ENCODE measurements around the gene HPSE2.

Gene HPSE2

DNA sequence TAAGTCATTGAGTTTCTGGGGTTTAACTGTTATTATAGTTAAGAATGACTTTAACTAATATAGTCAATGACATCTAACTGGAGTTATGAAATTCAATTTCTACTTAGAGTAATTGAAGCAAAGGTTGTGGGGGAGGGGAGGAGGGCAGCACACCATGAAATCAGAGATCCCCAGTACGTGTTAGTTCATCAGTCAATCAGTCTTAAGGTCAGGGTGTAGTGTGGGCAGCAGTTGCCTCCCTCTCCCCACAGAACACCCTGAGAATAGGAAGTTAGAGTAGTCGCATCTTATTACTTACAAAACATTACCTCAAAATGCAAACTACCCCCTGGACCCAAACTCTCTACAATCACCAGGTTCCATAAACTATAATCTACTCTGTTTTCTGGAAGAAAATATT lies 781.9 kb downstream of the HPSE2 start:
- no peak for DNase-seq

DNA sequence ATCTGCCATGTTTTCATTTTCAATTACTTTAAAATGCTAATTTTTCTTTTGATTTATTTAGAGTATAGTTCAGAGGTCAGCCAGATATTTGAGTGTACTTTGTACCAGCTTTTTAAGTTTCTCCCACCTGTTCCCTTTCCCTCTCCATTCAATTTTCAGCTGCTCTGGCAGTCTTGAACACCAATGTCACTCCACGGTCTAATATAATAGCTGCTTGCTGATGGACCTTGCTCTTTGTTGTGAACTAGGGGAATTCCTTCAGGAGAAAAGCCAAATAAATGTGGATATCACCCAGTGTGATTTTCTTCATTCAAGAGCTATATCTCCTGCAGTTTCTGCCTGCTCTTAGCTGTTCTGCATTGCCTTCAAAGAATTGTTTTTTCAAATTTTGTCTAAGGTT lies 785.0 kb downstream of the HPSE2 start:
- no peak for DNase-seq

DNA sequence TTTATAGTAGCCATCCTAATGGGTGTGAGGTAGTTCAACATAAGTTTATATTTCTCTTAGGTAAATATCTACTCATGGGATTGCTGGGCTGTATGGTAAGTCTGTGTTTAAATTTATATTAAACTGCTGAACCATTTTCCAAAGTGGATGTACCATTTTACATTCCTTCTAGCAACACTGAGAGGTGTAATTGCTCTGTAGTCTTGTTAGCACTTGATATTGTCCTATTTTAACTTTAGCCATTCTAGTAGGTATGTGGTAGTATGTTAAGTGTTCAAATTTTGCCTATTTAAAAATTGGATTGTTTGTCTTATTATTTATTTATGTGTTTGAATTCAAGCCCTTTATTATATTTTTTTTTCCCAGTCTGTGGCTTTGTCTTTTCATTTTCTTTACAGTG lies 786.4 kb downstream of the HPSE2 start:
- no peak for DNase-seq

DNA sequence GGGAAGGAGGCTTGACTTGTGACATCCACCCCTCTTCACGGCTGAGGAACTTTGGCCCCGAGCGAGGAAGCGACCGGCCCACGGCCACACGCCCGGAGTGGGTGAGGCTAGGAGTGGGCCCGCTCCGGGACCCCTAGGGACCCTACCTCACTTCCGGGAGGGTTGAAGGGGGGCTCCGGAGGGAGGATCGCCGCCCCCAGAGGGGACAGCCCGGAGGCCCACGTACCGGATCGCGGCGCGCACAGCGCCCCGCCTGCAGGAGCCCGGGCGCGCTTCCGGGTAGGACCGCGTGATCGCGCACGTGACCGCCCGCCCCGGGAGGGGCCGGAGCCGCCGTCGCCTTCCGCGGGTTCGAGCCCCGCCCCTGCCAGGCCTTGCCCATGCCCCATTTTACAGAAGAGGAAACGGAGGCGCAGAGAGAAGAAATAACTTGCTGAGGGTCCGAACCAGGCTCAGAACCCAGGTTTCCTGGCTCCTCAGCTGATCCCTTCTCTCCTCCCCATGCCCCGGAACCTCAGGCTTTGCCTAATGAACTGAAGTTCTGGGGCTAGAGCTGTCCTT lies 788.9 kb downstream of the HPSE2 start, which contains the start of gene HPS1:
HPS1 (minus strand) TSS at position 275 of the 561 bp plus-strand sequence. CDS start 3,695 bp downstream, outside the sequence.
- DNase-seq, result peak; percentile 77

DNA sequence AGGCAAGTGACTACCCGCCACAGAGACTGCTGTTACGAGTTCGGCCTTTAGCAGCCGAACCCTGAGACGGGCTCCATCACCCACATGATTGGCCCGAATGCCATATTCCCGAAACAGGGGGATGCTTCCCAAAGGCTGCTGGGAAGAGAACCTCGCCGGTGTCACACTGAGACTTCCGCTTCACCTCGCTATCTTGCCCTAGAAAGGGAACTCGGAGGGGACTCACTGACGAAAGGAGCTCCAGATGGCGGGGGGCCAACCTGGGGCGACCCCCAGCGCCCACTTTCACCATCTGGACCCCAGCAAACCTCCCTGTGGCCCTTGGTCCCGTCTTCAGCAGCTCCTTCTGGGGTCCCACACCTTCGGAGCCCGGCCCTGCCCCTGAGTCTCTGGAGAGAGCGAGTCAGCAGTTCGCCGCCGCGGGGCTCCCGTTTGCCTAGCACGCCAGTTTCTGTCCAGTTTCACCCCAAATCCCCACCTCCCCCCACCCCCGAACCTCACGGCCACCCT lies 789.4 kb downstream of the HPSE2 start:
- DNase-seq, result no peak

DNA sequence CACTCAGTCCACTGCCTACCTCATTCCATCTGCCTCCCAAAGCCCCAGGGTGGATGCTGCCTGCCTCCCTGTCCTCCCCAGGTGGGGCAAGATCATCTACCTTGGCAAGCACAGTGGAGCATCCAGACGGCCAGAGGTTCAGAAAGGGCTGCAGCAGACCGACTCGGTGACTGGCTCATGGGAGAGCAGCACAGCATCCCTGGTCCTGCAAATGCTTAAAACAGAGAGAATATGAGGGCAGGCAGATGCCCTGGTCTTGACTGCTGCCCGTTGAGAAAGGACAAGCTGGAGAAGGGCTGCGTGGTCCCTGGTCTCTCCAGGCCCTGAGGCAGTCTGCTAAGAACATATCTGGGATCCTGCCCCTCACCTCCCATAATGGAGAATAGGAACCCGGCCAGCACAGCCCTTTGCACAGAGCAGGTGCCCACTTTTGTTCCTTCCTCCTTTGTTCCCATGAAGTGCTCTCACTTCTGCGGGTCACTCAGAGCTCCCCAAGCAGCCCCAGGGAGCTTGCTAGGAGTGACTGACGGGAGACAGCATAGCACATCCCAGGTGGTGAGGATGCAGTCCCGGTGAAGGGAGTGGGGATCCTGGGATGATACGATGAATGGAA lies 790.3 kb downstream of the HPSE2 start:
- DNase-seq, result no peak

DNA sequence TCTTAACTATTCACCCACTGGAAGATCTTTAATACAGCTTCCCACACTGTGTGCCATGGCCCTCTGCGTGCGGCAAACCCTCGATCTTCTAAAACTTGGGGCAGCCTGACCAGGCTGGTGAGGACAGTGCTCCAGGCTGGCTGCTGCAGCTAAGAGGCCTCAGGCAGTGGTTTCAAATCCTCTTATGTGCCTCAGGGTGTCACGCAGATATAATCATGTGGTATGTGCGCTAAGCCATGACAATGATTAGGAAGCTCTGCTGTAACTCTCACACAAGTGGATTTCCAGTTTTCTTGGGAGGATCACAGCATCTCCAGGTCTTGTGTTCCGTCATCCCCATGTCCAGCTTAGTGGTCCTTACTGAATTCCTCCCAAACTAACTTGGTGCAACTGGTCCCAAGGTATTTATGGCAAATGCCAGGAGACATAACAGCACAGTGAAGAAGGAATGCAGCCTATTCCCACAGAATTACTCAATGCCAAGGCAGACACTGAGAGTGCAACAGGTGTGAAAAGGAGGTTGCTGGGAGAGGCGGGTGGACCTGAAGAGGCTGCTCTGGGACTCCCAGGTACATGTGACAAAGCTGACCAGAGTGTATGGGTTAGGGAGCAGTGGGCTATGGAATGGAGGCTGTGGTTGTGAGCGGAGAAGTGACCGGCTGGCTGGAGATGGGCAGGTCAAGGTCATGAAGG lies 791.2 kb downstream of the HPSE2 start:
- no peak for DNase-seq

DNA sequence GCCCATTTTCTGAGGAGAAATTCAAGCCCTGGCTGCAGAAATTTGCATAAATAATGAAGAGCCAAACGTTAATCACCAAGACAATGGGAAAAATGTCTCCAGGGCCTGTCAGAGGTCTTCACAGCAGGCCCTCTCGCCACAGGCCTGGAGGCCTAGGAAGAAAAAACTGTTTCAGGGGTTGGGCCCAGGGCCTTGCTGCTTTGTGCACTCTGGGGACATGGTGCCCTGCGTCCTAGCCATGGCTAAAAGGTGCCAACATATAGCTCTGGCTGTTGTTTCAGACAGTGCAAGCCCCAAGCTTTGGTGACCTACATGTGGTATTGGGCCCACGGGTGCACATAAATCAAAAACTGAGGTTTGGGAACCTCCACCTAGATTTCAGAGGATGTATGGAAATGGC lies 796.9 kb downstream of the HPSE2 start:
- no peak for DNase-seq

DNA sequence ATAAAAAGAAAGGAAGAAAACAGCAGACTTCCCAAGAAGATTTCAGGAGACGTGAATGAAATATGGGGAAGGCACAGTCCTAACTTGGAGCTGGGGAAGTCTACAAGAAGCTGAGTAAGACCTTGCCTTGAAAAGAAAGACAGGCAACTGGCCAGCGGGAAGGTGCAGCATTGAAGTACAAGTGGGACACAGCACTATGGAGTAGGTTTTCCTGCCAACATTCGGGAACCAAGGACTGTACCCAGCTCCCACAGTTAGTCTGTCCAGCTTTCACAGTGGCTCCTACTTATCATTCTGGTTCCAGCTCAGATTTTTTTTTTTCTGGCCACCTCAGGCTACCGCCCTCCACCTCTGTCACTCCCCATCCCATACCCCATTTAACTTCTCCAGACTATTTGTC lies 798.9 kb downstream of the HPSE2 start:
- DNase-seq, result no peak

DNA sequence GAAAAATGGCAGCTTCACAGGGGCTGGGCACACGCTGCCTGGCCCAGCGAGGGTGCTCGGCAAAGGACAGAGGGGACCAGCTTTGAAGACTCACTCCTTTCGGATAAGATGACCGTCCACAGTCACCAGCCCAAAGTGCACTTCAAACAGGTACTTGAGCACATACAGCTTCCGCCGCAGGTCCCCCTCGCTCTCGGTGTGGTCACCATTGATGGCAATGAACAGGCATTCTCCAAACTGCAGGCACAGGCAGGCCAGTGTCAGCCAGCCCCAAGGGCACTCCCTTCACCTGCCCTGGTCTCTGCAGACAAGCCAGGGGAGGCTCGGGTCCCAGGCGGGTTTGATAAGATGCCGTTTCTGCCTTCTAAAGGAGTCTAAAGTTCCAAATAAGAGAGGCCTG lies 800.5 kb downstream of the HPSE2 start:
- no peak for DNase-seq

DNA sequence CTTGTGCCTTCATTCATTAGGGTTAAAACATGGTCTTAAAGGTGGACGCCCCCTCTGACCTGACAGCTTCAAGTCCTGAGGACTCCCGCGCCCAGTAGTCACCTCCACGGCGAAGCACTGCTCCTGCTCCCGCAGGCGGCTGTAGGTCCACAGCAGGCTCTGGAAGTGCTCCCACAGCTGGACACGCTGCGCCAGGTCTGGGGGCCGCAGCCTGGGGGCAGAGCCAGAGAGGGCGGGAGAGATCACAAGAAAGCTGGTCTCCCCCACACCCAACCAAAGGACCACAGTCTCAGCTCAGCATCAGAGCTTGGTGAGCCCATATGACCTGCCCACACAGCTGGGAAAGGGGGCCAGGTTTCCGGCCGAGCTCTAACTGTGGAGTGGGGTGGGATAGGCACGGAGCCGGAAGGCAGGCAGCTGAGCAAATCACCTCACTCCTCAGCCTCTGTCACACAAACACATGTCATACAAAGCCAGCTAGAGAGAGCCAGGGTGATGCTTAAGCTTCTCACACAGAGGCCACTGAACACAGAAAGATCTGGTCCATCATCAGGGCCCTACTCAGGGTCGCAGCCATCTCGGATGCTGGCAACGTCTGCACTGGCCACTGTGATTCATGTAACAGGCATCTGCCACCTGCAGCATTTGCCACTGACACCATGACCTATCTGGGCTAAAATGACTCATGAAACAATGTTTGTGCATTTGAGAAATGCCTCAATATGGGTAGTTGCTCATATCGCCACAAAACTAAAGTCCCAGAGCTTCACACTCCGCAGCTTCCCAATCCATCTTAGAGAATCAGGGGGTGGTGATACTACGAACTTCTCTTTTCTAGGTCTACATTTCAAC lies 801.5 kb downstream of the HPSE2 start:
- DNase-seq, result no peak

DNA sequence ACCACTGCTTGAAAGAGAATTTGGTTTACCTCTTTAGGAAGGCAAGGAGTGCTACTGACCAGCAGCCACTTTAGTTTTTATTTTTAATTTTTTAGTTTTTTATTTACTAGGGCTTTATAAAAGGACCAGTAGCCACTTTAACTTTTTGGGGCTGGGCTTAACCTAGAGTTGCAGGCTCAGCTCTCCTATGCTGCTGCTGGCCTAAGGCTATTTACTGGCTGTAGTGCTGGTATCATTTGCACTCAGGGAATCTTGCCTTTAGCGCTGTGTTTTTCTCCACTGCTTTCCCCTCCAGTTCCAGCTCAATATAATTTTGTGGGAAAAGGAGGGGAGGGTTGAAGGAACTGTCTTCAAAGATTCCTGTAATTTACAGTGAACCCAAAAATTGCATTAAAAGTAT lies 802.3 kb downstream of the HPSE2 start:
- DNase-seq, result no peak

DNA sequence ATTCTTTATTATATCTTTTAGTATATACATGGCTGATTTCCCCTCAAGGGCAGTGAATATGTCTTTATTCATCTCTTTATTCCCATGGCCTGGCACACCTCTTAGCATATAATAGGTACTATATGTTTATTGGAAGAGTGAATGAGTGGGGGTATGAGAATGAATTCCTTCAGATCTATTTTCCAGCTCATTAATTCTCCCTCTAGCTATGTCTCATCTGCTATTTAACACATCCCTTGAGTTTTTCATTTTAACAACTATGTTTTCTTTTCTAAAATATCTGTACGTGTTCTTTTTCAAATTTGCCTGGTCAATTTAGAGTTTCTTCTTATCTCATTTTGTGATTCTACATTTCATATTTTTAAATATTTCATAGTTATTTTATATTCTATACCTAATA lies 803.3 kb downstream of the HPSE2 start:
- no peak for DNase-seq

DNA sequence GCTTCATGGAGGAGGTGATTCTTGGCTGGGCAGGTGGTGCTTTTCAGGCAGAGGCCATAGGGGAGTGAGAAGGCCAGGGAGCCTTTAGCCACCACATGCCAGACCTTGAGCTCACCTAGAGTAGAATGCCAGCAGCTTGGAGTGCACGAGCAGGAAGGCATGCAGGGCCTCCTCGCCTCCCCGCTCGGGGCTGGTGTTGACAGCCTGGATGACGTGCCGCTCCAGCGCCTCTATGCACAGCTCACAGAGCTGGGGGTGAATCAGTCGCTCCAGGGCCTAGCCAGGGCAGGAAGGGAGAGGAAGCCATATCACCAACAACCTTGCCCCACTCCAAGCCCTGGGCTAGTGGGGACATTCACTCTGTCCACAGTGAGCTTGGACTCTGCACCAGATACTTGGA lies 804.6 kb downstream of the HPSE2 start:
- DNase-seq, result no peak

DNA sequence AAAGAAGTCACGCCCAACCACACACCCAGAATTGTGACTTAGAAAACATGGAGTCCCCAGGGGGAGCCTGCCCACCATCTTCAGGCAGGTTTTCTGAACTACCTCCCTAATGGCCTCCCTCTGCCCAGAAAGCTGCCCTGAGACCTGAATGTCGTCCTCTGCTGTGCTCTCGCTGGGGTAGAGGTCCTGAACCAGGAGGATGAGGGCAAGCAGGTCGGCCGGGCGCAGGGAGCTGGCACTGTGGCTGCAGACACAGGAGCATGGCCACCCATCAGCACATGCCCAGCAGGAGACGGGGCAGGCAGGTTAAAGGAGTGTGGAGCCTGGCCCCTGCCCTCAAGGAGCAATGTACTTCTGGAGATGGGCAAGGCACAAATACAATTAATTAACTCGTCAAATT lies 805.2 kb downstream of the HPSE2 start:
- DNase-seq, result no peak

DNA sequence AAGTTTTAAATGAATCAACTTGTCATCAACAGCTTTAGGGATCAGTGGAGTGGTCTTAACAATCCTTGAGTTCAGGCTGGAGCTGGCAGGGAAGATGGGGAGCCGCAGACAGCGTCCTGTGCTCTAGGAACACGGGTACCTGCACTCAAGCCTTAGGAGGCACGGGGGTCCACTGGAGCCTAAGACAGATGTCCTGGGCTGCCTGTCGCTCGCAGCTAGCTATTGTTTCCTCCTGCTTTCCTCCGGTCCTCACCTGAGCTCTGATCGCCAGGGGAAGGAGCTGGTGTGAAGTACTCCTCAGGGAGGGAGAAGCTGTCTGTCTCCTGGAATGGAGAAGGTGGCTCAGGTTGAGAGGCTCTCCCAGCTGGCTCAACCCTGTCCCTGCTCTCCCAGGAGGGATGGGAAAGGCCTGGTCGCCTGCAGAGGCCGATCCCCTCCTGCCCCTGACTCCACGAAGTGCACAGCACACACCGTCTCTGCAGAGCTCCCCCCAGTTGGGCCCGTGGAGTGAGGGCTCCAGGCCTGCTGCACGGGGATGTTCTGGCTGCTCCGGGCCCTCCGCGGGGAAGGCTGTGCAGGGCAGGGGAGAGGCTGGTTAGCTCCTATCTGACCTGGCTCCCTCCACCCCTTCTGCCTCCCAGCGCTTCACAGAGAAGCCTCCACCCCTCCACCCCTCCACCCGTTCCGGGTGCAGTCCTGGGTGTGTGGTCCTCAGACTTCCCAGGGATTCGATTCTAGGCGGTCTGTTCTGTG lies 806.2 kb downstream of the HPSE2 start:
- no peak for DNase-seq

DNA sequence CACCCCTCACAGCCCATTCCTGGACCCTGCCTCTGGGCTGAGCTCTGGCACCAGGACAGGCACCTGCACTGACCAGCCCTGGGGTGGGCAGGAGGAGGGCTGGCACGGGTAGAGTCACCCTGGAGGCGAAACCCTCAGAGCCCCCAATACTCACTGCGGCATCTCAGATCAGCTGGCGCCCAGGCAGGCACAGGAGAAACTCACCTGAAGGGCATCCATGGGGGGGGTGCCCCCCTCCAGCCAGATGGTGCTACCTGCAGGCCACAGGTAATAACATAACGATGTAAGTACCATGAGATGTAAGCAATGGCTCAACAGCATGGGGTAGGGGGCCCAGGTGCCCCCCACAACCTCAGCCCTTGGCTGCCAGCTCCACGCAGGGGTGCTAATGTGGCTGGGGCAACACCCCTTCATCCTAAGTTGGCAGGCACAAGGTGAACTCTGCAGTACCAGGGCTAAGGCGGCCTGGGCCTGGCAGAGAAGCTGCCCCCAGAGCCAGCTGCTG lies 808.6 kb downstream of the HPSE2 start:
- DNase-seq, result no peak

DNA sequence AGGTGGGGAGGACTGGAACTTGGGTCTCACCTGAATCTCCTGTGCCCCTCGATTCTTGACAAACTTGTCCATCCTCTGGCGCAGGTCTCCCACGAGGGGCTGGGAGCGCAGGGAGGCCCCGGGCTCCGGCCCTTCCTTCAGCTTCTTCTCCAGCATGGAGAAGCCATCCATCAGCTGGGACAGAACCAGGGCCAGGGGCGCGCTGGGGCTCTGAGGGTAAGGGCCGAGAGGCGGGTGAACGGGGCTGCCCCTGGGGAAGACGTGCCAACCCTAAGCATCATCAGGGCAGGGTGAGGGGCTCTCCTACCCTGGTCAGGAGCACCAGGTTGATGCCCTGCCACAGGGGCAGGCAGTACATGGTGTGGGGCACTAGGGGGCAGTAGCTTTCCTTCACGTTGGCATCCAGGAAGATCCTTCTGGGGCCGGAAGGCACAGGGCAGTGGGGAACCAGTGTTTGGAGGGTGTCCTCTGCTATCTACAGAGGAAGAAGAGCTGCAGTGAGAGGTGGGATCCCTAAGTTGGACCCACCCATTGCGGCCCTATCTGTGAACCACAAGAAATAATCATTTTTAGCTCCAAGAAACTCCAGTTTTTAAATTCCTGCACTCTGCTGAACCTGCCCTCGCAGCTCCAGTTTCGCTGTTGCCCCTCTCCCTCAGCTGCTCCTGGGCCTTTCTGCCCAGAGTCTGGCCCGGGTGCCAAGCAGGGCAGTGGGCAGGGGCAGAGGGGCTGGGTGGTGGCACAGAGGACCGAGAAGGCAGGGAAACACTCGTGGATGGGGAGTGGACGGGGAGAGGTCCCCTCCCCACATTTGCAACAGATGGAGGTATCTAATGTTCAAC lies 809.9 kb downstream of the HPSE2 start:
- peak; percentile 61 for DNase-seq

DNA sequence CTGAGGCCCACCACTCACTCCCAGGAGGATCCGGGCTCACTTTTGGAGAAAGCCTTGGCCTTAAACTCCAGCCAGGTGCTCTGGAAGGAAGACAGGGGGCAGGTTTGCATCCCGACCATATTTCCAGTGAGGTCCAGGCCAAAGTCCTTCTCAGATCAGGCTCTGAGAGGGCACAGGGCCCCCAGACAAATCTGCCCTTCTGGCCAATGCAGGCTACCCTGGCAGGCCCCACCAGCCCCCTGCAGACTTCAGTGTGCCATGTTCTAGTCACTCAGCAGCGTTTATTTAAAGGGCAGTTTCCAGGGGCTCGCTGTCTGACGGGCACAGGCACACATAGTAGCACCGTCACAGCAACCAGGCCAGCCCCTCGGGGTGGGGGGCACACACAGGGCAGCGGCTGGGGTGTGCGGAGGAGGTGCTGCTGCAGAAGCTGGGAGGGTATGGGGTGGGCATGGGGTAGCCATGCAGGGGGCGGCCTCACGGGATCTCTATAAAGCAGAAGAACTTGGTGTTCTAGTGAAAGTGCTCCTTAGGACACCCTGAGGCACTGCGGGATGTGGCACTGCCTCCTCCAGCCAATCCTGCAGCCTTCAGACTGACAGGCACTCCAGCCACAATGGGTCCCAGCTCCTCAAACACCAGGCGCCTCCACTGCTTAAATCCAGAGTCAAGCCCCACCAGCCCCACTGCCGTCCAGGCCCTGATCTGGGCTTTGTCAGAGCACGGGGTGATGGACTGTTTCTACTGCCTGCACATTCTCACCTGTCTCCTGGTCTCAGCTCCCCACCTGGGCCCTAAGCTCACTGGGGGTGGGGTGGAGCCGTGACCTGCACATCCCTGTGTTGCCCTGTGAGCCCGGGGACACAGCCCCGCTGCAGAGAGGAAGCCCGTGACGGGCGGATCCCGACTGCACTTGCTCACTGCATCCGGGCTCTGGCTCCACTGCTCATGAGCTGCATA lies 811.1 kb downstream of the HPSE2 start:
- DNase-seq, result no peak

DNA sequence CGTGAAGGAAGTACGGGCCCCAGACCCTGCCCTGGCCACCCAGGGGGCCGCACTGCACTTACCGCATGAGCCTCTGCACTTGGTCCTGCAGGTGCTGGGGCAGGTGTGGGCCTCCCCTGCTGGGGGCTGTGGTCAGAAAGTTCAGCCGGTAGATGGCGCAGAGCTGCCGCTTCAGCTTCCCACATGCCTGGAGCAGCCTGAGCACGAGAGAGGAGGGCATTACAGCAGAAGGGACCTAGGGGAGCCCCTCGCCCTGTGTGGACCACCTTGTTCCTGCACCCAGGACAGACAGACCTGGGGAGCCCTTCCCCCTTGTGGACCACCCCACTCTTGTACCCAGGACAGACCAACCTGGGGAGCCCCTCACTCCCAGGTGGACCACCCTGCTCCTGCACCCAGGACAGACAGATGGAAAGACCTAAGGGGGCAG lies 811.9 kb downstream of the HPSE2 start:
- peak; percentile 73 for DNase-seq

Data from 8988T (cell line).